ENCODE data around the gene NEMP1.
"Not testable (repeated sequence)": the region's sequence is repeated elsewhere in the genome, so short reads cannot be mapped to it uniquely, and the experiment has no call there.

Gene NEMP1, protein sequence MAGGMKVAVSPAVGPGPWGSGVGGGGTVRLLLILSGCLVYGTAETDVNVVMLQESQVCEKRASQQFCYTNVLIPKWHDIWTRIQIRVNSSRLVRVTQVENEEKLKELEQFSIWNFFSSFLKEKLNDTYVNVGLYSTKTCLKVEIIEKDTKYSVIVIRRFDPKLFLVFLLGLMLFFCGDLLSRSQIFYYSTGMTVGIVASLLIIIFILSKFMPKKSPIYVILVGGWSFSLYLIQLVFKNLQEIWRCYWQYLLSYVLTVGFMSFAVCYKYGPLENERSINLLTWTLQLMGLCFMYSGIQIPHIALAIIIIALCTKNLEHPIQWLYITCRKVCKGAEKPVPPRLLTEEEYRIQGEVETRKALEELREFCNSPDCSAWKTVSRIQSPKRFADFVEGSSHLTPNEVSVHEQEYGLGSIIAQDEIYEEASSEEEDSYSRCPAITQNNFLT

DNA sequence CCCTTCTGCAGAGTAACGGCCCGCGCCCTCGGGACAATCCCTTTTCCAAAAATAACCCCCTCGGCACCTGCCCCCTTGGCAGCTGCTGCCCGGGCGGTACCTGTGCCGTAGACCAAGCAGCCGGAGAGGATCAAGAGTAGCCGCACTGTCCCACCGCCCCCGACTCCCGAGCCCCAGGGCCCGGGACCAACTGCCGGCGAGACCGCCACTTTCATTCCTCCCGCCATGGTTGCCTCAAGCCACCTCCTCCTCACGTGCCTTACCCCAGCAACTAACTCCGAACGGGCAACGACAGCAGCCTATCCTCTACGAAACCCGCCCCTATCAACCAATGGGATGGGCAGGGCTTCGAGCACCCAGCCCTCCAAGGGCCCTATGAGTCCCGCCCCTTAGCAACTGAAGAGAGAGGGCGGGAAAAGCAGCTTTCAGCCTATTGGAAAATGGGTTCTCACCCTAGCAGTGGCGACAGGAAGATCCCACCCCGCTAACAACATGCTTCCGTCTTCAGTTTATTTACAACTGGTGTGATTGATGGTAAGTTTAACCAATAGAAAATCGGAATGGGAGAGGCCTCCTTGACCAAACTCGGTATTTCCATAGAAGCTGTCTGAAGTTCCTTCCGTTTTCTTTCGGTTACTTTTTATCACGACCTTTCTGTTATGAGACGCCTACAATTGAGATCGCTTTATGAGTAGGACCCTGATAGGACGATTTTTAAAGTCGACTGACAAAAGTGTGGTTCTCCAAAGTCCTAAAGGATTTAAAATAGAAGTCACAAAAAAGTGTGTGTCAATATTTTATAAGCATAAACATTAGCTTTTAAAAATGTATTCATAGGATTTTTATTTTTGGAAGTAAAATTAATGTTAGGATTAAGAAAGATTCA is at the start of gene NEMP1:
Gene NEMP1, minus strand, starts transcription at position 273 of the 886 bp plus-strand sequence. Its CDS starts 46 bp downstream, at position 227.
- DNase-seq = peak; percentile 85

DNA sequence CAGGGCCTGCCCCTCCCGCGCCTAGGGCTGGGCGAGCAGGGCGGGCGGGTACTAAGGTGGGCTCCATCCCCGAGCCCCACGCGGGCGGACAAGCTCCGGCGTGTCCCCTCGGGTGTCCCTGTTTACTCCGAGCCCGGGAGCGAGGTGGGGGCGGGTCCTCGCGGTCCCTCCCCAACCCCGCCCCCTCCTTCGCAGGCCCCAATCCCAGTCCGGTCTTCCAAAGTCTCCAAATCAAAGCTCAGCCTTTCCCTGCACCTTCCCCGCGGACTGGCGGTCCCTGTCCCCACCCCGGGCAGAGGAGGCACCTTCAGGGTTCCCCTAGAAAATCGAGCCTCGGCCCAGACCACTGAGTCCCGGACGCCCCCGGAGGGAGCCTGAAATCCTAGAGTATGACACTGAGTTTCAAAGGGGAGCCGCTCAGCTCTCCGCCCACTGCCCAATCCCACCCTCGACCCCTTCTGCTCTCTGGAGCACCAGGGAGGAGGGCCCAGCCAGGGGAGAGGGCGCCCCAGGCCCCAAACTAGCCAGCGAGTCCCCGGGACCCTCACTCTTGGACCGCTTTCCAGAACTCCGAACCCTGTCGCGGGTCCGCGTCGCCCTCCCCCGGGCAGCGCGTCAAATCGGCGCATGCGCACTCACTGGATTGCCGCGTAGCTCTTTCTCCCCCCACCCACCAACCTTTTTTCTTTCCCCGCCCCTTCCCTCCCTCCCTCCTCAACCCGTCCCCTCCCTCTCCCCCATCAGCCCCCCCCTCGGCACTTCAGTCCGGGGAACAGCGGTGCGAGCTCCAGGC is 49.3 kb upstream of the NEMP1 start, which contains the start of gene LRP1:
Gene LRP1, plus strand, starts transcription at position 758 of the 793 bp plus-strand sequence. CDS start 482 bp downstream, outside the sequence.
- DNase-seq = peak; percentile 82

GRCh38 chr12:57127101-57127725 is 48.6 kb upstream of the NEMP1 start:
- peak; percentile 59 for DNase-seq

GRCh38 chr12:57126561-57126960 is 48.0 kb upstream of the NEMP1 start:
- no peak for DNase-seq

DNA sequence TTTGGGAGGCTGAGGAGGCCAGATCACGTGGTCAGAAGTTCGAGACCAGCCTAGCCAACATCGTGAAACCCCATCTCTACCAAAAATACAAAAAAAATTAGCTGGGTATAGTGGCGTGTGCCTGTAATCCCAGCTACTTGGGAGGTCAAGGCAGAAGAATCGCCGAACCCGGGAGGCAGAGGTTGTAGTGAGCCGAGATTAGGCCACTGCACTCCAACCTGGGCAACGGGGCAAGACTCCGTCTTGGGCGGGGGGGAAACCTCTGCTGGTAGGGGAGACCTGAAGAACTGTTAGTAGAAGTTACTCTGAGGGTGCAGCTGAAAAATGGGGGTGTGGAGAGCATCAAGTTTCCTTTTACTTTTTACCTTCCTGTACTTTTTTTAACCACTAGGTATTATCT is 47.5 kb upstream of the NEMP1 start:
- no peak for DNase-seq

- peak; percentile 61 for DNase-seq
Measured at GRCh38 chr12:57124261-57124877, 45.8 kb upstream of the NEMP1 start.

- DNase-seq = no peak
Measured at GRCh38 chr12:57123813-57124212, 45.2 kb upstream of the NEMP1 start.

- not testable (repeated sequence) for DNase-seq
Measured at GRCh38 chr12:57120718-57121117, 42.1 kb upstream of the NEMP1 start.

DNA sequence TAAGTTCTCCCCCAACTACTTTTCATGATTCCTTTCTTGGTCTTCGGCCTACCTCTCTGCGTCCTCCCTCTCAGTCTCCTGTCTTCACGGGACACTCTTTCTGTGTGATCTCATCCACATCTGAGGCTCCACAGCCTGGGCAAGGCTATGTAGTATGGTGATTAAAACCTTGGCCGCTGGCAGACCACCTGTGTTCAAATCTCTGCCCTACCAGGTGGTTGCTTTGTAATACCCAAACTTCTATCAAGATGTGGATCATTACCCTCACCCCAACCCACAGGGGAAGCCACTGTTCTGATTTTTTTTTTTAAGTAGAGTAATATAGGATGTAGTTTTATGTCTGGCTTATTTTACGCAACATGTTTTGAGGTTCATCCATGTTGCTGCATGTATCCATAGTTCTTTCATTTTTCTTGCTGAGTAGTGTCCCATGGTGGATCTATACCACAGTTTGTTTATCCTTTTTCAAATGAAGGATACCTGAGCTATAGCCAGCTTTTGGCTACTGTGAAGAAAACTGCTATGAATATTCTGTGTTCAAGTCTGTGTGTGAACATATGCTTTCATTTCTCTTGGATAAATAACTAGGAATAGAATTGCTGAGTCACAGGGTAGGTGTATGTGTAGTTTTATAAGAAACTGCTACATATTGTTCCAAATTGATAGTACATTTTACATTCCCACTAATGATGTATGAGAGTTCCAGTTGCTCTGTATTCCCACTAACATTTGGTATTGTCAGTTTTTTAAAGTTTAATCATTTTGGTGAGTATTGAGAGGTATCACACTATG is 40.9 kb upstream of the NEMP1 start:
- DNase-seq = no peak

DNA sequence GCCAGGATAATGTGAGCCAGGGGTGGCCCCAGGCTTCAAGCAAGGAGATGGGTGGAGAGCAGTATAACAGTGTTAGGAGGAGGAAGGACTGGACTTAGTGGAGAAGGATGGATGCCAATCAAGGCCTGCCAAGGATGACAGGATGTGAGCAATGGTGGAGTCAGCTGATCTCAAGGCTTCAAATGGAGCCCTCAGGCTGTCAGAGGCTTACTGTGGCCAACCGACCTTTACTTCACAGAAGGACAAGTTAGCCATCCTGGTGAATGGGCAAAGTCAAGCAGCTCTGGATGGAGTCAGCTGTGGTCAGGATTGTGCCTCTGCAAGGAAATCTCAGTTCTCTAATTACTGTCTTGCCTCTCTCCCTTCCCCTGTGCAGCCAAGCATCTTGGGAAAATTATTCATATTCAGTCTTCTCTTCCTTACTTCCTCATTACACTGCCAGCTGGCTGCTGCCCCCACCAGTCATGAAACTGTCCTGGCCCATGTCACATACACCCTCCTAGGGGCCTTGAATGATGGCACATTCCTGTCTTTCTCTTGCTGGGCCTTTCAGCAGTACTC is 40.2 kb upstream of the NEMP1 start:
- no peak for DNase-seq

GRCh38 chr12:57116580-57117281 is 38.1 kb upstream of the NEMP1 start:
- no peak for DNase-seq

DNA sequence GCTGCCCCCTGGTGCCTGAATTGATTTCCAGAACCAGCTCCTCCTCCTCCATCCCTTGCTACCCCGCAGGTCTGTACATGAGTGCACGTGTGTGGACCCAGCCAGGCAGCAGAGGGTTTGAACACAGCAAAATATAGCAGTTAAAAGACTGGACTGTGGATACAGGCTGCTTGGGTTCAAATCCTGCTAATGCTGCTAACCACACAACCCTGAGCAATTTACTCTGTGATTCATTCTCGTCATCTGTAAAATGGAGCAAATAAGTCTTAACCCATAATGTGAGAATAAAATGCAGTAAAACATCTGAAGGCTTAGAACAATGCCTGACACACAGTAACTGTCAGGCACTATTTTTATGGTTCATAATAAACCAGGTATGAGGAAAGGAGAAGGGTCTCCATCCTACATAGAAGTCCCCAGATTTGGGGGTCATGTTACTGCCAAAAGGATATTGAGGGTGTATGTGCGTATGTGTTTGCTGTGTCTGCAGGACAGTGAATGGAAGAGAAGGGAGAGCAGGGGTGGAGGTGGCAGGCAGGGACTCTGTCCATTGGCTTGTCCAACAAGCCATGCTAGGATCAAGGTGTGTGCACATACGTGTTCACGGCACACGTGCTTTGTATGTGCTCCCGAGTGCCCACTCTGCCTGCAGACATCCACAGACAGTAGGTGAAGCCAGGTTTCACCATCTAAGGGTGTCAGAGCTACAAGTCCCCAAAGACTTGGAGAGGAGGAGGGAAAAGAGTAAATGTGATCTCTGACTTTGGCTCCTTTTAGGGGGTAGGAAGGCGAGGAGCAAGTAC is 34.1 kb upstream of the NEMP1 start:
- no peak for DNase-seq

GRCh38 chr12:57111031-57111734 is 32.6 kb upstream of the NEMP1 start, which contains the start of gene STAT6:
Gene STAT6 (minus strand): TSS chr12:57111362. CDS start chr12:57108278, 3,084 bp downstream.
- DNase-seq = peak; percentile 77

GRCh38 chr12:57110104-57111030 is 31.8 kb upstream of the NEMP1 start:
- peak; percentile 79 for DNase-seq

DNA sequence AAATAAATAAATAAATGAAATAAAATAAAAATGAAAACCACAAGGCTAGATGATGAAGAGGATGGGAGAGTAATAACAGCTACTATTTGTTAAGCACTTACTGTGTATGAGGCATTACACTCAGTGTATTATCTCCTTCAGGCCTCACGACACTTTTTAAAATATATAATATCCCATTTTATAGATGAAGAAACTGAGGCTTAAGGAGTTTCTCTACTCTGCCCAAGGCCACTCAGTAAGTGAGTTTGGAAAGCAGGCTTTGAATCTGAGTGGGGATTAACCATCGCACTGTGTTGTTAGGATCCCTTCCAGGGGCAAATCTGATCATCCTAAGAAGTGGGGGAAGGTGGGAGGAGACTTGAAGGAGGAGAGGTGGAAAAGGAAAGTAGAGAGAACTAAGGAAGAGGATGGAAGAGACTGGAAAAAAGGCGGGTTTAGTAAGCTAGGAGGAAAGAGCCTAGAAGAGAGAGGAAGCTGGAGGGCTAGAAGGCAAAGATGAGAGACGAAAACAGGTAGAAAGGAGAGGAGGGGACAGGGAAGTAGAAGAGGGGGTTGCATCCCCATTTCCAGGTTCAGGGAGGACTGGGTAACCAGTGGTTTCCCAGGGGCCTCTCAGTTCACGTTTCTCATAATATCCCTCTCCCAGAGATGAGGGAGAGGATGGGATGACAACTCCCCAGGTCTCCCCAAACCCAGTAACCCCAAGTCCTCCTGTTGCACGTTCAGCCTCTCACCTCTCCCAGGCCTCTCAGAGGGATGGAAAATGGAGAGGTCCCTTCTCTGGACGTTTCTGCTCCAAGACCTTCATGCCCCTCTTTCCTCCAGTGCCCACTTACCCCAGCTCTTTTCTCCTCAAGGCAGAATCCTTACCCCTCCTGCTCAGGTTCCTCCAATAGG is 30.9 kb upstream of the NEMP1 start:
- DNase-seq = no peak

Data from activated T-cell treated with anti-CD3 and anti-CD28 coated beads, Interleukin-2, amount 50 U/mL, for 1 hour (primary cell).